Liver (tissue), 9 donors: ENCODE results near the gene EFHD1. TPM values are rescaled to one million over a fixed set of nuclear protein-coding genes. Genes with fewer than 3 reads are reported as not detected.
A peak's percentile ranks its signal among the peaks of the same experiment; 100 is the strongest.

Experiments used
- DNase-seq: peaks from one replicate; pipeline ENCODE4 v3.0.0-alpha.2; 2017; ENCODE audit warnings: low spot score
- H3K27ac ChIP-seq, 2 donors: one replicate each; pipeline ENCODE4 v1.7.0; 2013; ENCODE audit warnings: inconsistent platforms in 2 of 2, low read length in 2 of 2, control low read depth in 1 of 2, low read depth in 1 of 2, mild to moderate bottlenecking in 1 of 2
- H3K27me3 ChIP-seq, 4 donors: one replicate each; pipeline versions ENCODE4 v1.6.1 to v1.7.0; 2013; ENCODE audit warnings: low read length in 3 of 4, inconsistent platforms in 1 of 4, mild to moderate bottlenecking in 1 of 4, moderate library complexity in 1 of 4; ENCODE audit not compliant: control insufficient read depth in 4 of 4, insufficient read depth in 4 of 4
- H3K36me3 ChIP-seq, 4 donors: one replicate each; pipeline versions ENCODE4 v1.6.1 to v1.7.0; 2013; ENCODE audit warnings: low read length in 3 of 4, mild to moderate bottlenecking in 3 of 4, low read depth in 1 of 4, moderate library complexity in 1 of 4; ENCODE audit not compliant: control insufficient read depth in 4 of 4, insufficient read depth in 3 of 4
- H3K4me1 ChIP-seq, 4 donors: one replicate each; pipeline versions ENCODE4 v1.6.1 to v1.7.0; 2013; ENCODE audit warnings: low read length in 3 of 4, mild to moderate bottlenecking in 3 of 4, moderate library complexity in 1 of 4; ENCODE audit not compliant: control insufficient read depth in 4 of 4, insufficient read depth in 4 of 4
- H3K4me3 ChIP-seq, 3 donors: one replicate each; pipeline versions ENCODE4 v1.6.1 to v1.7.0; 2013; ENCODE audit warnings: low read length in 3 of 3, control low read depth in 1 of 3, low read depth in 1 of 3, mild to moderate bottlenecking in 1 of 3
- H3K9ac ChIP-seq, 2 donors: one replicate each; pipeline ENCODE4 v1.7.0; 2013; ENCODE audit warnings: low read length in 2 of 2, mild to moderate bottlenecking in 2 of 2, moderate library complexity in 2 of 2, control low read depth in 1 of 2, low read depth in 1 of 2
- H3K9me3 ChIP-seq, 4 donors: one replicate each; pipeline versions ENCODE4 v1.6.1 to v1.7.0; 2013; ENCODE audit warnings: low read length in 3 of 4; ENCODE audit not compliant: control insufficient read depth in 4 of 4
- CTCF ChIP-seq: fragments of 150-350 bp; IDR thresholded peaks from 2 replicates; pipeline ENCODE4 v1.5.1; 2017; ENCODE audit warnings: improper control_type of control experiment, low read depth, low read length; ENCODE audit not compliant: missing input control
- FOXA1 ChIP-seq: IDR thresholded peaks from 2 replicates; pipeline ENCODE4 v1.6.1; 2016; ENCODE audit warnings: antibody characterized with exemption
- GABPA ChIP-seq, 2 donors: IDR thresholded peaks in 1 of 2; conservative IDR thresholded peaks in 1 of 2; 2 replicates each; pipeline ENCODE4 v1.6.1; 2016; ENCODE audit warnings: antibody characterized with exemption in 2 of 2, mild to moderate bottlenecking in 1 of 2, moderate library complexity in 1 of 2
- JUND ChIP-seq, 2 donors: IDR thresholded peaks; 2 replicates each; pipeline ENCODE4 v1.6.1; 2016; ENCODE audit warnings: antibody characterized with exemption in 2 of 2
- RAD21 ChIP-seq, 2 donors: IDR thresholded peaks; 2 replicates each; pipeline ENCODE4 v1.6.1; 2016; ENCODE audit warnings: antibody characterized with exemption in 2 of 2, mild to moderate bottlenecking in 2 of 2
- REST ChIP-seq: IDR thresholded peaks from 2 replicates; pipeline ENCODE4 v1.6.1; 2016; ENCODE audit warnings: antibody characterized with exemption, mild to moderate bottlenecking
- YY1 ChIP-seq: IDR thresholded peaks from 2 replicates; pipeline ENCODE4 v1.6.1; 2016; ENCODE audit warnings: antibody characterized with exemption, mild to moderate bottlenecking
- WGBS: extraction: QIAGEN DNeasy Blood & Tissue Kit; methylation state at CpG from one replicate; pipeline ENCODE4 v1.1.7; 2013; 5-methylcytosine and 5-hydroxymethylcytosine counted together
- polyA plus RNA-seq, 2 donors: library from polyadenylated mRNA; stranded (reverse) in 1 of 2; unstranded in 1 of 2; fragments of 200-250 nt in 1 of 2; fragments of >200 nt in 1 of 2; fragmentation: Nextera tagmentation in 1 of 2; extraction: Ambion mirVana in 1 of 2; gene quantifications; one replicate each; pipeline versions ENCODE4 v1.2.1 to v1.2.3, GENCODE V29; 2013 to 2015
- total RNA-seq, 2 donors: library from RNA; depleted of rRNA; stranded (reverse); fragments of >200 nt; gene quantifications; one replicate each; pipeline ENCODE4 v1.2.3, GENCODE V29; 2014
- donor health status: healthy.
- donor health status: healthy.
- donor health status: healthy.
- donor health status: healthy.
- donor health status: healthy.

EFHD1 gene
- total and polyA plus RNA-seq, 4 donors, result 3.3 to 28.5 (median 10.3) TPM

- H3K27ac ChIP-seq, result no peak overlapping the region
These were observed 40.5 kb upstream of the EFHD1 start for GRCh38 chr2:232592772-232593395.

GRCh38 chr2:232593982-232594381, 39.4 kb upstream of the EFHD1 start:
- Histone ChIP-seq H3K27me3 (no peaks in the 10 kb centered on the region), H3K4me1 (peaks cover 0 to 3% (median 2%) of the 10 kb centered on the region in 4 donors), H3K36me3 (no peaks in the 10 kb centered on the region), H3K9me3 (no peaks in the 10 kb centered on the region), H3K4me3 (no peak overlapping the region), H3K9ac (no peak overlapping the region), H3K27ac (no peak overlapping the region)
- WGBS, result 89% methylated on average over 7 of the region's 7 CpGs
- DNase-seq, result no peak
- TF ChIP-seq JUND (IDR thresholded peaks at IDR 0.05) (no peak), YY1 (no peak), CTCF (no peak), GABPA (IDR thresholded peaks at IDR 0.05 in 1 of 2, conservative IDR thresholded peaks at IDR 0.05 in 1 of 2) (no peak), RAD21 (IDR thresholded peaks at IDR 0.05) (no peak), REST (no peak)

More at GRCh38 chr2:232592772-232593395, 40.5 kb upstream of the EFHD1 start:
- Histone ChIP-seq H3K27me3 (no peaks in the 10 kb centered on the region), H3K9me3 (no peaks in the 10 kb centered on the region), H3K4me3 (no peak overlapping the region), H3K36me3 (no peaks in the 10 kb centered on the region), H3K4me1 (peaks cover 2 to 11% (median 6%) of the 10 kb centered on the region in 4 donors), H3K9ac (no peak overlapping the region)
- DNase-seq, result no peak
- TF ChIP-seq CTCF, result peak; percentile 10
- no peak for TF ChIP-seq FOXA1
- TF ChIP-seq RAD21 (IDR thresholded peaks at IDR 0.05), result peak; percentile 46 to 54
- 82% methylated on average over 3 of the region's 3 CpGs for WGBS
